Activated CD8-positive, alpha-beta memory T cell treated with anti-CD3 and anti-CD28 coated beads, Interleukin-2, amount 50 U/mL, for 1 hour (primary cell): ENCODE results near the gene ELAC2.

ENCODE experiments used
- DNase-seq: peaks from one replicate; pipeline ENCODE4 v3.0.0-alpha.2; 2020; ENCODE audit errors: extremely low read depth

ELAC2 gene

DNA sequence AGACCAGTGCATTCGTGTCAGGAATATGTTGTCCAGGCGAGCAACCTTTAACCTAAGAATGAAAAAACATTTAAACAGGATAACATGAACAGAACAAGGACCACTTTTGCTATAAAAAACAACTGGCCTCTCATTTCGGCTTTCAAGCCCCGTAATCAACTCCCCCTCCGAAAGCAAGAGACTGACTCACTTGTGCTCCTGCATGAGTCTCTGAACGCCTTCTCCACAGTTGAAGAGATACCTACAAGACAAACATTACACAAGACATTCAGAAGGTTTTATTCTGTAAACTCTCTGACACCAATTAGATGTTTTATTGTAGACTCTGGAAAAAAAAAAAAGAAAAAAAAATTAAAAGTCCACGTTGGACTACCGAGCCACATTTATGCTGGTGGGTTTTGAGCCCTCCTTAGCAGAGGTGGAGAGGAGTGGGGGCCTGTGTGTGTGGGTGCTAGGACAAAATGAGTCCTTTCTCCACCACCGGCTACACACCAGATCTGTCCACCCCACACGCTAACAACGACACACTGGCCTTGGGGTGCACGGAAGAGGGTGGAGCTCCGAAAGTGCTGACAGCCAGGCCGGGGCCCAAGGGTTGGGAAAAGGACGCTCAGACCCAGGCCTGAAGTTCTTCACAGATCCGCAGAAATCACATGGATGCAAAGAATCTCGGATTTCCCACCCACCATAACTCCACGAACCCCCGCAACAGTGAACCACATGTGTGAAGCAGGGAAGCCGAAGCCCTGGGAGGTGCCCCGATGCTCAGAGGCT, 759 bp downstream of the ELAC2 start:
- DNase-seq, result no peak

- DNase-seq, result no peak
Measured at GRCh38 chr17:13014801-13015200, 3.0 kb downstream of the ELAC2 start.

- DNase-seq, result no peak
Measured at GRCh38 chr17:13010959-13011358, 6.9 kb downstream of the ELAC2 start.

DNA sequence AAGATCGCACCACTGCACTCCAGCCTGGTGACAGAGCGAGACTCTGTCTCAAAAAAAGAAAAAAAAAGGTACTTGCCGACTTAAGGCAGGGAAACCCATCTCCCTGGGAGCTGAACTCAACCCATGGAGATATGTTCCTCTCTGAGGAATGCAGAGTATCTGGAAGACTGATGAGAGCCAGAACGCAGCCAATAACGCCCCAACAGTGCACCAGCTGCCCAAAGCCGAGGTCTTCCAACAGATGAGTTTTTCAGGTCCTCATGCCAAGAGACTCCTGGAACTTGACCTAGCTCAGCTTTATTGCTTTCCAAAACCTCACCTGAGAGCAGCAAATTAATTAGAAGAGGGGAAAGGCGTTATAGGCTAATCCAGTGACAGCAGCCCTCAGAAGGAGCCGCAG, 9.4 kb downstream of the ELAC2 start:
- no peak for DNase-seq

DNA sequence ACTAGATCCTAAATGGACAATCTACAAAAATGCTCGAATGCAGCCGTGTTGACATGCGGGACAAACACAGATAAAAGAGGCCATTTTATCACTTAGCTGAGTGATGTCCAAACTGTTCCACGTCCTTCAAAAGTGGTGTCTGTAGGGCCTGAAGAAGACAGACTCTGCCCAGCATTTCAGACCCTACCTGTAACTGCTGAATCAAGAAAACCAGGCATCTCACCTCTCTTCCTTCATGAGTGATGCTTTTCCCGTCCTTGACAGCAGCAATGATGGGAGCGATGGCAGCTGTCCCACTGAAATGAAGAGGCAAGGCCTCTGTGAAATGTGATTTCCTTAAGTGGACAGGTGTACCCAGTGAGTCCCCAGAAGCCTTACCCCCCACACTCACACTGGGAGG, 12.3 kb downstream of the ELAC2 start:
- DNase-seq, result no peak

DNA sequence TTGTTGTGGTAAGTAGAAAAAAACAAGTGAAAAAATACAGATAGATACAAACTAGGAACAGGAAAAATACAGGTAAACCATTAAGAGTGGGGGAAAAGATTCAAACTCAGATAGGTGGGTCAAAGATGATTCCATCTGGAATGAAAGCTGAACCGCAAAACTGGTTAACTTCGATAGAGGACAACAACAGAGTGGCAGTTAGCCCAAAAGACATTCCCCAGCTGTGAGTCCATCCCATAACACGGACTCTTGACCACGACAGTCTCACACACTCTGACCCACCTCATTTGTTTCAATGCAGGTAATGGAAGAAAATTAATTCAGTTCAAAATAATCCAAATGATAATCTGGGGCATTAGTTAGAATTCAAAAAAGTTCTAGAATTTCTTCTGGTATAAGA, 13.5 kb downstream of the ELAC2 start:
- no peak for DNase-seq

- no peak for DNase-seq
Measured at GRCh38 chr17:13003927-13004326, 13.9 kb downstream of the ELAC2 start.

GRCh38 chr17:13003454-13003851, 14.4 kb downstream of the ELAC2 start:
- DNase-seq, result no peak

DNA sequence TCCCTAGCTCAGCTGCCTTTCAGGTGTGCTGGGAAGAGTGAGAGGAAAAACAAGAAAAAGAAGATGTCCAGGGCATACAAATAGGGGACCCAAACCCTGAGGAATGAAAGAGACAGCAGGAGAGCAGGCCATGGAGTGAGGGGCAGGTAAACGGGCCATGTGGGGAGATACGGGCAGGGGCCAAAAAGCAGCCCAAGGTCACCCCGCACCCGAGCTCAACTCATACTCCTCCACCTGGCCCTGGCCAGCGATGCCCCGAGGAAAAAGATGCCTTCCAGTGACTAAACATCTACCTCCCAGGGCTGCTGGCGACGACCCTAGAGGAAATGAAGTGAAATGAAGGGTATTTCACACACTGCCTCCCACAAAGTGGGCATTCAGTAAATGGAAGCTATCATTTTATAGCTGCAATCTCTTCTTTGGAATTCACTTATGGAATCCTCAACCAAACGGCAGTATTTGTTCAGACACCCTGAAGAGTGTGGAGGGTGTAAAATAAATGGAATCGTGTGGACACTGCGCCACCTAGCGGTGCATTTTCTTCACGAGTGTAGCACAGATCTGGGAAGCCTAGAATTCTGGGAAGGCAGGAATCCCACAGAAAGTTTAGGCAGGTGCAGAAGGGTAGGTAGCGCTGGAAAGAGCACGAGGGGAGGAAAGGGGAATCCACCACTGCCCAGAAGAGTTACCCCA, 14.9 kb downstream of the ELAC2 start:
- no peak for DNase-seq

GRCh38 chr17:13001991-13002615, 15.7 kb downstream of the ELAC2 start:
- DNase-seq, result no peak

GRCh38 chr17:13000561-13000960, 17.3 kb downstream of the ELAC2 start:
- DNase-seq, result no peak

DNA sequence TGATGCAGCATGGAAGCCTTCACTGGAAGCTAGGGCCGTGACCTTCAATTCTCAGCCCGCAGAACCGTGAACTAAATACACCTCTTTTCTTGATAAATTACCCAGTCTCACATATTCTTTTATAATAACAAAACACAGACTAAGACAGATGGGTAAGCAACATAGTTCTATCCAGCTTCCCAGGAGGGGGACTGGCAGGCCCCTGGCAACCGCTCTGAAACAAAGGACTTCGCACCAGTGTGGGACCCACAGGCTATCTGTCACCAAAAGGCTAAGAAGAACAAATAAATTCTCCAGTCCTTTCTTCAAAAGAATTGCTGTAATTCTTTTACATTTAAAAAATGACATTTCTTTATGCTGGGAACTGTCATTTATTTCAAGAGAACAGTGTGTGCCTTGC, 19.0 kb downstream of the ELAC2 start:
- no peak for DNase-seq

DNA sequence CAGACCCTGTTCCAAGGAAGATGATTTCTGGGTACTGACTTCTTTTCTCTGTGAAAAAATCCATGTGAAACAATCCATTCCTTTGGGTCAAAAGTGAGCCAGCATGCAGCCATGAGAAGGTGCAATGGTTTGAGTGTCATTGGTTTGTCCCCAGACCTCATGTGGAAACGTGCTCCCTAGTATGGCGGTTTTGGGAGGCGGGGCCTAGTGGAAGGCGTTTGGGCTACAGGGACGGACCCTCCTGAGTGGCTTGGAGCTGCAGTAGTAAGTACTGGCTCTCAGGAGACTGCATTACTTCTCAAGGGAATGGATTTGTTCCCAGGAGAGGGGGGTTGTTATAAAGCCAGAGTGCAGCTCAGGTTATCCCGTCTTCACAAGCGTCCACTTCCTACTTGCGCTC, 19.4 kb downstream of the ELAC2 start:
- DNase-seq, result no peak

- DNase-seq, result no peak
Measured at GRCh38 chr17:12996941-12997340, 20.9 kb downstream of the ELAC2 start.

DNA sequence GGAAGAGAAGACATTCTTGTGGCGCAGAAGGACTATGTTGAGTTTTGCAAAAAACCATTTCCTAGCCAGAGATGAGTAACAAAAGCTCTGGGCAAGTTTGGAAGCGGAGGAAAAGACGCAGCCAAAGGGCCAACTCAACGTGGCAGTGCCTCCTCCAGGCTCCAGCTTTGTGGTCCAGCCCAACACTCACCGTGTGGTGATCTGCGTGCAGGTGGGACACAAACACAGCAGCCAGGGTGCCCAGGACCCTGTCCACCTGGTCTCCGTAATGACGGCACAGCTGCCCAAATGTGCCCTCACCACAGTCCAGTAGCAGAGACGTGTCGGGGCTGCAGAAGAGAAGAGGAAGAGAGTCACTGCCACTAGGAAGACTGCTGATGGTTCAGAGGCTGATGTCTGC, 21.5 kb downstream of the ELAC2 start:
- DNase-seq, result no peak

- DNase-seq, result no peak
Measured at GRCh38 chr17:12995896-12996295, 21.9 kb downstream of the ELAC2 start.

GRCh38 chr17:12995106-12995895, 22.5 kb downstream of the ELAC2 start:
- DNase-seq, result no peak

DNA sequence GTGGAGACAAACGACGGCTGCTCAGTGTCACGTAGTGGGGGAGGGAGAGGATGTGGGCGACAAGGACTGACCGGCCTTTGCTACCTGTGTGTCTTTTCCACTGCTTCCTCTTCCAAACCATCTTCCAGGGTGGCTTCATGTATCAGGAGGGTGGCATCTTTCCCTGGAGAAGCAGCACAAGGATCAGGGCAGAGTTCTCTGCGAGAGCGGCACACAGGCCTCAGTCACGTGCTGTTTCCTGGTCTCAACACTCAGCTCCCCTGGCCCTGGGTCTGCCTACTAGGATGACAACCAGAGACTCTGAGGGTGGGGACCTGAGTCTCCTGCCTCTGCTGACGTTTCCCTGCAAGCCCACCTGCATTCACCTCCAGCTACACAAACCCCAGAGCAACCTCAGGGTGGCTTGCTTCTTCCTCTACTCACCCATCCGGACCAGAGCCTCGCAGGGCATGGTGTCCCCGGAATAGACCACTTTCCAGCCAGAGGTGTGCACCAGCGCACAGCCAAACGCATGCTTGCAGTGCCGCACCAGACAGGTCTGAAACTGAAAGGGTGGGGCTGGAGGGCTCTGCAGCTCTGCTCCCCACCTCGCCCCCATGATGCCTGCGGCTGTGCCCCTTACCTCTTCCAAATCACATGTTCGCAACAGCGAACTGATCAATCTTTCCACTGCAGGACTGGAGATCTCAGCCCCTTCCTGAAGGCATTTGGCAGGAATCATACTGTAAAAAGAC, 23.3 kb downstream of the ELAC2 start:
- DNase-seq, result no peak

GRCh38 chr17:12993631-12994030, 24.2 kb downstream of the ELAC2 start:
- no peak for DNase-seq

GRCh38 chr17:12992676-12993075, 25.2 kb downstream of the ELAC2 start:
- no peak for DNase-seq

DNA sequence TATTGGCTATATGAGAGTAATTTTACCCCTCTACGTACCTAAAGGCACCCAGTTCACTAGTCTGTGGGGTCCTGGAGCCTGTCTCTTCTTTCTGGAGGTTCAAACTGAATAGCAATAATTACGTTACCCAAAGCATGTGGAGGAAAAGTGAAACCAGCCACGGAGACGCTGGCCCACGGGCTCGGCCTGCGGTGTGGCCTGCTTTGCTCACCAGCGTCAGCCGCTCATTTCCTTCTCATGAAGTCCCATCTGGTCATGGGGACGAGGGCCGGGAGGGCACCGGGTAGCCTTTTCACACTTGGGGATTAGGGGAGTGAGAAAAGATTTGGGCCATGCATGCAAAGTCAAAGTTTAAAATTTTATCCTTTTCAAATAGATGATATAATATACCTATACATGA, 26.9 kb downstream of the ELAC2 start:
- no peak for DNase-seq
